Natural killer cell (primary cell): ENCODE results near the gene HTR2A. TPM values are rescaled to one million over a fixed set of nuclear protein-coding genes. Genes with fewer than 3 reads are reported as not detected.

ENCODE experiments used
- ATAC-seq, 3 donors: fragments of 150-1000 bp in 2 of 3; fragments of 200-7000 bp in 1 of 3; cut with Tn5 transposase; 1 replicate in 1 of 3; 2 replicates in 2 of 3; pipeline ENCODE4 v1.10.0; 2021; ENCODE audit warnings: mild to moderate bottlenecking in 2 of 3, moderate library complexity in 2 of 3
- DNase-seq, 2 donors: peaks; one replicate each; pipeline versions ENCODE4 v3.0.0 to v3.0.0-alpha.2; 2013 to 2021; ENCODE audit warnings: mixed read lengths in 1 of 2
- H3K27ac ChIP-seq: one replicate; pipeline ENCODE4 v1.5.1; 2013; ENCODE audit warnings: mild to moderate bottlenecking, low read length
- H3K27me3 ChIP-seq: one replicate; pipeline ENCODE4 v1.6.1; 2013; ENCODE audit warnings: low read length; ENCODE audit not compliant: control insufficient read depth, insufficient read depth
- H3K36me3 ChIP-seq: one replicate; pipeline ENCODE4 v1.6.1; 2013; ENCODE audit warnings: low read length; ENCODE audit not compliant: control insufficient read depth, insufficient read depth
- H3K4me1 ChIP-seq: one replicate; pipeline ENCODE4 v1.6.1; 2013; ENCODE audit warnings: low read length; ENCODE audit not compliant: control insufficient read depth, insufficient read depth
- H3K4me3 ChIP-seq: one replicate; pipeline ENCODE4 v1.5.1; 2013; ENCODE audit warnings: low read length
- H3K9me3 ChIP-seq: one replicate; pipeline ENCODE4 v1.6.1; 2013; ENCODE audit warnings: low read length; ENCODE audit not compliant: control insufficient read depth, insufficient read depth
- H3K27ac Mint-ChIP-seq, 2 donors: one replicate each; pipeline ENCODE4 v1.8.0; 2022; ENCODE audit warnings: mild to moderate bottlenecking in 2 of 2, mixed read lengths in 2 of 2, moderate library complexity in 1 of 2
- H3K27me3 Mint-ChIP-seq, 2 donors: one replicate each; pipeline ENCODE4 v1.8.0; 2022; ENCODE audit warnings: low read depth in 2 of 2, mixed read lengths in 2 of 2
- H3K36me3 Mint-ChIP-seq: one replicate; pipeline ENCODE4 v1.8.0; 2022; ENCODE audit warnings: mixed read lengths
- H3K4me1 Mint-ChIP-seq, 2 donors: one replicate each; pipeline ENCODE4 v1.8.0; 2022; ENCODE audit warnings: mixed read lengths in 2 of 2
- H3K4me3 Mint-ChIP-seq: one replicate; pipeline ENCODE4 v1.8.0; 2022; ENCODE audit warnings: mild to moderate bottlenecking, moderate library complexity, mixed read lengths
- H3K9me3 Mint-ChIP-seq, 2 donors: one replicate each; pipeline ENCODE4 v1.8.0; 2022; ENCODE audit warnings: mixed read lengths in 2 of 2
- WGBS: methylation state at CpG from one replicate; pipeline ENCODE4 v1.1.7; 2013; ENCODE audit warnings: missing lambda C conversion rate; ENCODE audit not compliant: insufficient coverage; 5-methylcytosine and 5-hydroxymethylcytosine counted together
- intact Hi-C: fragments of 100-400 bp; cut with micrococcal nuclease; formaldehyde crosslinking; loops from one replicate; pipeline ENCODE4 v1.14.2; 2022
- total RNA-seq, 4 donors: library from RNA; stranded (reverse); fragments of 120-200 nt in 1 of 4; gene quantifications; one replicate each; pipeline versions ENCODE4 v1.2.3 to v1.2.4, GENCODE V29; 2013 to 2022
- TF ChIP-seq, protein P1 (sequence below): fragments of 200-600 bp; IDR thresholded peaks from one replicate; pipeline ENCODE4 v1.8.0; 2022; ENCODE audit warnings: antibody characterized with exemption

Gene HTR2A
- total RNA-seq, 3 donors from 2014 or later (not counting 1 experiment from before 2014, with no cell fraction given), result not detected

DNA sequence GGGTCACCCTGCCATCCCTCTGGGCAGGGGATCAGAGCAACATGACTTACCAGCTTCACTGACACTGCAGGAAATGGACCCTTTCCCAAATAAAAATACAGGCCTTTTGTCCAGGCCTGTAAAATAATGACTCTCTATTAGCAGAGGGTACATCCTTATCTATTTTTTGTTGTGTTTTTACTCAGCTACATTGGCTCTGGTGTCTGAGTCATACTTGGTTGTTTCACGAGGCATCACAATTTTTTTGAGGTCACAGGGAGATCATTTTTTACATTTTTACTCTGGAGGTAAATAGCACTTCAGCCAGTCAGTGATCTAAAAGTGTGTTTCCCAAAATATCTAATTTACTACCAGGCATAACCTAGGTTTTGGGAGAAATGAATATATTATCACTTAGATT lies 6.9 kb upstream of the HTR2A start:
- Mint-ChIP-seq H3K4me1 (no peaks in the 10 kb centered on the region), H3K4me3 (no peak overlapping the region), H3K36me3 (no peaks in the 10 kb centered on the region), H3K27ac (no peak overlapping the region), H3K9me3 (no peaks in the 10 kb centered on the region), H3K27me3 (peaks cover 21 to 22% of the 10 kb centered on the region in 2 donors)
- no peak overlapping the region for H3K27ac ChIP-seq
- H3K9me3 ChIP-seq, result no peaks in the 10 kb centered on the region
- TF ChIP-seq, protein P1, sequence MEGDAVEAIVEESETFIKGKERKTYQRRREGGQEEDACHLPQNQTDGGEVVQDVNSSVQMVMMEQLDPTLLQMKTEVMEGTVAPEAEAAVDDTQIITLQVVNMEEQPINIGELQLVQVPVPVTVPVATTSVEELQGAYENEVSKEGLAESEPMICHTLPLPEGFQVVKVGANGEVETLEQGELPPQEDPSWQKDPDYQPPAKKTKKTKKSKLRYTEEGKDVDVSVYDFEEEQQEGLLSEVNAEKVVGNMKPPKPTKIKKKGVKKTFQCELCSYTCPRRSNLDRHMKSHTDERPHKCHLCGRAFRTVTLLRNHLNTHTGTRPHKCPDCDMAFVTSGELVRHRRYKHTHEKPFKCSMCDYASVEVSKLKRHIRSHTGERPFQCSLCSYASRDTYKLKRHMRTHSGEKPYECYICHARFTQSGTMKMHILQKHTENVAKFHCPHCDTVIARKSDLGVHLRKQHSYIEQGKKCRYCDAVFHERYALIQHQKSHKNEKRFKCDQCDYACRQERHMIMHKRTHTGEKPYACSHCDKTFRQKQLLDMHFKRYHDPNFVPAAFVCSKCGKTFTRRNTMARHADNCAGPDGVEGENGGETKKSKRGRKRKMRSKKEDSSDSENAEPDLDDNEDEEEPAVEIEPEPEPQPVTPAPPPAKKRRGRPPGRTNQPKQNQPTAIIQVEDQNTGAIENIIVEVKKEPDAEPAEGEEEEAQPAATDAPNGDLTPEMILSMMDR, result no peak
- H3K4me1 ChIP-seq, result no peaks in the 10 kb centered on the region
- no peaks in the 10 kb centered on the region for H3K36me3 ChIP-seq
- ATAC-seq (no peak), DNase-seq (no peak)
- no peak overlapping the region for H3K4me3 ChIP-seq
- intact Hi-C loops, result no loop called here
- H3K27me3 ChIP-seq, result no peaks in the 10 kb centered on the region
- WGBS, result 38% methylated on average over 1 of the region's 1 CpG

- peaks cover 2% of the 10 kb centered on the region for H3K27me3 ChIP-seq
- ATAC-seq, result no peak
- peaks cover 2% of the 10 kb centered on the region for H3K4me1 ChIP-seq
- no peak for DNase-seq
- Mint-ChIP-seq H3K27ac (no peak overlapping the region), H3K4me3 (no peak overlapping the region), H3K9me3 (no peaks in the 10 kb centered on the region), H3K27me3 (peaks cover 21 to 28% of the 10 kb centered on the region in 2 donors), H3K36me3 (no peaks in the 10 kb centered on the region), H3K4me1 (peaks cover 3 to 4% of the 10 kb centered on the region in 2 donors)
- H3K4me3 ChIP-seq, result no peak overlapping the region
- no peak overlapping the region for H3K27ac ChIP-seq
- no peaks in the 10 kb centered on the region for H3K9me3 ChIP-seq
- TF ChIP-seq, protein P1, result no peak
- WGBS, result no CpG with 5 or more reads among the region's 1 CpG
- H3K36me3 ChIP-seq, result no peaks in the 10 kb centered on the region
- intact Hi-C loops, result no loop called here
These were observed 4.9 kb upstream of the HTR2A start for GRCh38 chr13:46901721-46902120.

- ATAC-seq (no peak), DNase-seq (no peak)
- Mint-ChIP-seq H3K36me3 (no peaks in the 10 kb centered on the region), H3K27me3 (peaks cover 32 to 40% of the 10 kb centered on the region in 2 donors), H3K4me3 (no peak overlapping the region), H3K9me3 (no peaks in the 10 kb centered on the region), H3K4me1 (peaks cover 7 to 8% of the 10 kb centered on the region in 2 donors), H3K27ac (no peak overlapping the region)
- peaks cover 2% of the 10 kb centered on the region for H3K27me3 ChIP-seq
- no peaks in the 10 kb centered on the region for H3K36me3 ChIP-seq
- H3K9me3 ChIP-seq, result no peaks in the 10 kb centered on the region
- no peak overlapping the region for H3K27ac ChIP-seq
- intact Hi-C loops, result no loop called here
- peaks cover 3% of the 10 kb centered on the region for H3K4me1 ChIP-seq
- TF ChIP-seq, protein P1, result no peak
- no peak overlapping the region for H3K4me3 ChIP-seq
- 90% methylated on average over 5 of the region's 5 CpGs for WGBS
These were observed 2.9 kb upstream of the HTR2A start for GRCh38 chr13:46899801-46900200.

DNA sequence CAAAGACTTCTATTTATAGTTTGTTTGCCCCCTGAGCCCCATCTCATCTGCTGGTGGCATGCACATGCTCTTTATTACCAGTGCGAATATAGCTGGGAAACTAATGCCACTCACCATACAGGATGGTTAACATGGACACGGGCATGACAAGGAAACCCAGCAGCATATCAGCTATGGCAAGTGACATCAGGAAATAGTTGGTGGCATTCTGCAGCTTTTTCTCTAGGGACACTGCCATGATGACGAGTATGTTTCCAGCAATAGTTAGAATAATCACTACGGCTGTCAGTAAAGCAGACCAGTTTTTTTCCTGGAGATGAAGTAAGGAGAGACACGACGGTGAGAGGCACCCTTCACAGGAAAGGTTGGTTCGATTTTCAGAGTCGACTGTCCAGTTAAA lies 1.5 kb downstream of the HTR2A start:
- ATAC-seq (no peak), DNase-seq (no peak)
- H3K9me3 Mint-ChIP-seq, result no peaks in the 10 kb centered on the region
- Histone ChIP-seq H3K4me3 (no peak overlapping the region), H3K27me3 (peaks cover 10% of the 10 kb centered on the region), H3K9me3 (no peaks in the 10 kb centered on the region), H3K36me3 (no peaks in the 10 kb centered on the region), H3K4me1 (peaks cover 11% of the 10 kb centered on the region), H3K27ac (no peak overlapping the region)
- WGBS, result 87% methylated on average over 8 of the region's 8 CpGs
- TF ChIP-seq, protein P1, result no peak
- no peak overlapping the region for H3K4me3 Mint-ChIP-seq
- peaks cover 15 to 17% of the 10 kb centered on the region in 2 donors for H3K4me1 Mint-ChIP-seq
- peaks cover 50 to 72% of the 10 kb centered on the region in 2 donors for H3K27me3 Mint-ChIP-seq
- H3K36me3 Mint-ChIP-seq, result no peaks in the 10 kb centered on the region
- intact Hi-C loops, result no loop called here
- H3K27ac Mint-ChIP-seq, result no peak overlapping the region
